NCI-H1436 treated with DMSO at 0.1 percent for 48 hours (cell line): ENCODE data around the gene MMP10.

Source experiments
- DNase-seq: peaks from one replicate; lab custom pipeline; 2025; lab: John Stamatoyannopoulos, UW

The MMP10 gene

DNA sequence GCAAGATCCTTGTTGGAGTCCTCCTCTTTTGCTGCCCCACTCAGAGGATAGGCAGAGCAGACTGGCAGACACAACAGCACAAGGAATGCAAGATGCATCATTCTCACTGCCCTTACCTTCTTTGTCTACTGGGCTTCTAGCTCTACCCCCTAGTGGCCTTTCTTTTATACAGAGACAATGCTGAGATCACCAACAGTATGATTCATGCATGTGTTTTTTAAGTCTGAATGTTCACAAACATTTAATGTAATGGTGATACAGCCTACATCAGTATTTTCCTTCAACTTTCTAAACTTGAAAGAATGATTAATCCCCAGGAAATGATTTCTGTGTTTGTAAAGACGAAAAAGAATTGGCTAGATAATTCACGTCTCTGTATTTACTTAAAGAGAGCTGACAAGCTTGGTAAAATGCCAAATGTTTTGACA lies at the start of gene MMP10:
TSS of gene MMP10 (minus strand) at position 138 of the 428 bp plus-strand sequence. CDS start at position 101, 37 bp downstream.
- DNase-seq, result no peak

- DNase-seq, result no peak
These were observed 49.0 kb upstream of the MMP10 start for GRCh38 chr11:102829316-102830000.

GRCh38 chr11:102824556-102824955 lies 44.1 kb upstream of the MMP10 start:
- no peak for DNase-seq

GRCh38 chr11:102819491-102819890 lies 39.1 kb upstream of the MMP10 start:
- no peak for DNase-seq

GRCh38 chr11:102813484-102813883 lies 33.1 kb upstream of the MMP10 start:
- no peak for DNase-seq

GRCh38 chr11:102812188-102812587 lies 31.8 kb upstream of the MMP10 start:
- no peak for DNase-seq

GRCh38 chr11:102810950-102811660 lies 30.7 kb upstream of the MMP10 start:
- DNase-seq, result no peak

GRCh38 chr11:102809971-102810370 lies 29.5 kb upstream of the MMP10 start:
- no peak for DNase-seq

DNA sequence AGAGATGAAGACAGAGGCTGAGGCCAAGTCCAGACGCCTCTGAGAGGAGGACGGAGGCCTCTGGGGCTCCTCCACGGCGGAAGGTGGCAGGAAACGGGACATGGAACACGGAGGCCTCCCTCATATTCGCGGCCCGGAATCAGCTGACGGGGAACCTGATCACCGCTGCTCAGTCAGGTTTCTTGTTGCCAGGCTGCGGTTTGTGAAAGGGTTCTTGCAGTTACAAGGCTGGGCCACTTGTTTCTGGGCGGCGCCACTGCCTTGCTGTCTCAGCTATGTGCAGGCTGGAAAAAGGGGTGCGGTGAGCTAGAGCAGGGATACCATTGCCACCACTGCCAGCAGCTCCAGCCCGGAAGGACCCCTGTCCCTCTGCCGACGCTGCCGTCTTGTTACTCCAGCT lies 27.5 kb upstream of the MMP10 start:
- DNase-seq, result no peak

GRCh38 chr11:102806296-102806695 lies 25.9 kb upstream of the MMP10 start:
- no peak for DNase-seq

- DNase-seq, result no peak
These were observed 21.9 kb upstream of the MMP10 start for GRCh38 chr11:102802341-102802740.

DNA sequence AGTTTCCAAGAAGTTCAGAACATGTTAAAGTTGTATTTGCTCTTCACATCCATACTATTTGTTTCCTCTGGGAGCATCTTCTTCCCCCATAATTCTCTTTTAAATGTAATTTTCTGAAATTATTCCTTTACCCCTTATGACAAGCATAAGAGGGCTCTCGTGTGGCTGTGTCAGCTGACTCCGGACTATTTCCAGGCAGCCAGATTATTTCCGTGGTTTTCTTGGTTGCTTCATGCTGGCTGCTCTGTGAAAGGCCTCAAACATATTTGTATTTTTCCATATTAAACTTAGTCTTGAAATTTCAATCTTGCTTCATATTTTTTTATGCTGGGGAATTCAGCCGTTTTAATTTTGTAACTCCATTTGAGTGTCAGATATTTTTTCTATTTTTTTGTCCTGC lies 20.3 kb upstream of the MMP10 start:
- no peak for DNase-seq

GRCh38 chr11:102799681-102800340 lies 19.4 kb upstream of the MMP10 start:
- no peak for DNase-seq

GRCh38 chr11:102798012-102798746 lies 17.8 kb upstream of the MMP10 start, which contains the start of gene MMP1:
TSS of gene MMP1 (minus strand) at chr11:102798160. CDS start at chr11:102798092, 68 bp downstream.
- no peak for DNase-seq

DNA sequence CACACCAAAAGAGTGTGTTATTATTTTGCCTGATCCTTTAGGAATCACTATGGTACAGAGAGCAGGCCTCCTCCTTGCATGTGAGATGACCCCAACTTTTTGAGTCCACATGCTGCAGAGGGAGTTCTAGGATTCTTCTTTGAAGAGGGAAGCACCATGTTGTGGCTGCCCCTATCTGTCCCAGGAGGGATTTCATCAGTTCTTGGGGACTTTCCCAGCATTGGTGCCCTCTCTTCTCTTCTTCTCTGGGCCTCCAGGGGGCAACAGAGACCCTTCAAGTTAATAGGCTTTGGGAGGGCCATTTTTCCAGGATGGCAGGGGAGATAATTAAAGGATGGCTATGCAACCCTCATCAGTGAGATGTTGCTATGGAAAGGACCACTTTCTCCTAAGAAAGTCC lies 14.0 kb upstream of the MMP10 start:
- DNase-seq, result no peak

GRCh38 chr11:102793677-102794290 lies 13.4 kb upstream of the MMP10 start:
- no peak for DNase-seq

DNA sequence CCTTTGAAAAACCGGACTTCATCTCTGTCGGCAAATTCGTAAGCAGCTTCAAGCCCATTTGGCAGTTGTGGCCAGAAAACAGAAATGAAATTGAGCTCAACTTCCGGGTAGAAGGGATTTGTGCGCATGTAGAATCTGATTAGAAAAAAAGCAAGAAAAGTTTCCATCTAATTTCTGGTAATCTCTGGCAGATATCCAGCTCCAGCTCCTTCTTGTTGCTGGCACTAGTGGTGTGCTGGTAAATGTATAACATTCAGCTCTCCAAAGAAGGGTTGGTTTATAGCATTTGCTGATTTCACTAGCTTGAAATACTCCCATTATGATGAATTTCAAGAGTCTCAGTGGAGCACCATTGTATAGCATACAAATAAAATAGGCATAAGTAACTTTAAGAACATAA lies 12.2 kb upstream of the MMP10 start:
- no peak for DNase-seq

- no peak for DNase-seq
These were observed 11.0 kb upstream of the MMP10 start for GRCh38 chr11:102791271-102792036.

GRCh38 chr11:102788334-102788995 lies 8.0 kb upstream of the MMP10 start:
- DNase-seq, result no peak

- no peak for DNase-seq
These were observed 4.0 kb upstream of the MMP10 start for GRCh38 chr11:102784380-102784779.
